Prostate gland (tissue), 2 donors: ENCODE data around the gene B4GAT1.

Experiments used
- CTCF ChIP-seq, 4 experiments: fragments of 200-600 bp in 2 of 4; fragments of 450-650 bp in 2 of 4; sonication (generic) in 2 of 4; IDR thresholded peaks; 1 replicate in 3 of 4; 2 replicates in 1 of 4; pipeline ENCODE4 v1.5.1; 2016 to 2019; ENCODE audit warnings: antibody characterized with exemption in 4 of 4, mild to moderate bottlenecking in 2 of 4, moderate library complexity in 2 of 4
- POLR2A ChIP-seq: fragments of 450-650 bp; IDR thresholded peaks from one replicate; pipeline ENCODE4 v1.6.1; 2016; ENCODE audit warnings: antibody characterized with exemption, mild to moderate bottlenecking

- TF ChIP-seq CTCF (IDR thresholded peaks at IDR 0.05), result no peak
- no peak for TF ChIP-seq POLR2A
These were observed 13.1 kb upstream of the B4GAT1 start for GRCh38 chr11:66360406-66361073.
